HepG2 (cell line): ENCODE results near the gene VAMP2. TPM values are rescaled to one million over a fixed set of nuclear protein-coding genes. Genes with fewer than 3 reads are reported as not detected.

Experiments
- GLMP ChIP-seq: sonication (generic); formaldehyde crosslinking; IDR thresholded peaks from 2 replicates; pipeline ENCODE4 v1.9.0; 2021; ENCODE audit warnings: missing genetic modification reagents, mild to moderate bottlenecking, borderline replicate concordance
- MED1 ChIP-seq: sonication (generic); formaldehyde crosslinking; IDR thresholded peaks from 2 replicates; pipeline ENCODE4 v1.4.0; 2020; ENCODE audit warnings: missing genetic modification reagents
- NR2F1 ChIP-seq, 2 experiments: fragments of 450-650 bp in 1 of 2; formaldehyde crosslinking in 1 of 2; IDR thresholded peaks; 2 replicates each; pipeline versions ENCODE4 v1.5.0 to v1.6.1; 2016 to 2020; ENCODE audit warnings: mild to moderate bottlenecking in 1 of 2, missing compliant biosample characterization in 1 of 2, missing genetic modification reagents in 1 of 2, moderate library complexity in 1 of 2
- SMC3 ChIP-seq: IDR thresholded peaks from 2 replicates; pipeline ENCODE4 v1.6.1; 2011; ENCODE audit warnings: low read length, improper control_type of control experiment
- SPEN ChIP-seq: sonication (generic); formaldehyde crosslinking; IDR thresholded peaks from 2 replicates; pipeline ENCODE4 v1.5.1; 2020; ENCODE audit warnings: low read depth, mild to moderate bottlenecking, missing genetic modification reagents
- TBX2 ChIP-seq: sonication (generic); formaldehyde crosslinking; IDR thresholded peaks from 2 replicates; pipeline ENCODE4 v1.5.0; 2020; ENCODE audit warnings: missing genetic modification reagents, mild to moderate bottlenecking, borderline replicate concordance
- ZBTB40 ChIP-seq, 2 experiments: fragments of 450-650 bp in 1 of 2; sonication (generic) in 1 of 2; formaldehyde crosslinking in 1 of 2; IDR thresholded peaks; 2 replicates each; pipeline versions ENCODE4 v1.6.1 to v1.8.0; 2016 to 2022; ENCODE audit warnings: antibody characterized with exemption in 1 of 2, mild to moderate bottlenecking in 1 of 2, missing genetic modification reagents in 1 of 2
- ZFP1 ChIP-seq: IDR thresholded peaks from 2 replicates; pipeline ENCODE4 v1.6.1; 2016
- ZNF280B ChIP-seq: sonication (generic); formaldehyde crosslinking; IDR thresholded peaks from 2 replicates; pipeline ENCODE4 v1.5.0; 2020; ENCODE audit warnings: missing genetic modification reagents, mild to moderate bottlenecking, borderline replicate concordance
- ZNF687 ChIP-seq: sonication (generic); formaldehyde crosslinking; IDR thresholded peaks from 2 replicates; pipeline ENCODE4 v1.5.1; 2020; ENCODE audit warnings: mild to moderate bottlenecking, missing genetic modification reagents, moderate library complexity
- polyA plus RNA-seq, 8 experiments: library from polyadenylated mRNA; depleted of rRNA in 3 of 8; stranded (reverse) in 7 of 8; unstranded in 1 of 8; fragments of >200 nt; fragmentation: Illumina TruSeq in 4 of 8; extraction: Trizol in 4 of 8; gene quantifications; 2 replicates each; pipeline versions ENCODE4 v1.2.1 to v1.2.3, GENCODE V29; 2011 to 2016; ENCODE audit warnings: low read depth in 4 of 8, missing spikeins in 1 of 8, mixed read lengths in 1 of 8; ENCODE audit not compliant: insufficient read depth in 1 of 8
- total RNA-seq, 5 experiments: library from RNA; depleted of rRNA; stranded (reverse); fragments of >200 nt; fragmentation: Illumina TruSeq; extraction: Trizol; gene quantifications; 2 replicates each; pipeline ENCODE4 v1.2.3, GENCODE V29; 2016; ENCODE audit warnings: low read depth in 1 of 5

The VAMP2 gene
- total and polyA plus RNA-seq, 2 of the 13 experiments (the other 11 are each of a cell fraction or from before 2014, with no cell fraction given), result 3.9 to 17.2 TPM

GRCh38 chr17:8158267-8159031 is 4.3 kb downstream of the VAMP2 start (continued):
- TF ChIP-seq NR2F1 (CRISPR knock-in tag; IDR thresholded peaks at IDR 0.05), result peak in 1 of 2 experiments; percentile 54; a peak in 1 of 4 replicates
- TF ChIP-seq ZBTB40 (IDR thresholded peaks at IDR 0.05), result no peak
- TF ChIP-seq ZBTB40 (CRISPR knock-in tag; IDR thresholded peaks at IDR 0.05), result no peak
- TF ChIP-seq ZFP1 (CRISPR knock-in tag), result no peak
- TF ChIP-seq SMC3, result peak; percentile 80
- TF ChIP-seq MED1, result 0 out of 2 replicates have a peak, but pooled peaks have one; percentile 24
- no peak for TF ChIP-seq GLMP (CRISPR knock-in tag)
- TF ChIP-seq SPEN (CRISPR knock-in tag), result 0 out of 2 replicates have a peak, but pooled peaks have one; percentile 24
- TF ChIP-seq ZNF280B (CRISPR knock-in tag), result no peak
- peak; percentile 43; the same call in 1 of the 2 replicates for TF ChIP-seq TBX2 (CRISPR knock-in tag)
- TF ChIP-seq ZNF687 (CRISPR knock-in tag), result peak; percentile 32
